WI38 (cell line): ENCODE measurements around the gene PPFIA3.

Experiments used
- H3K4me3 ChIP-seq: 2 replicates; pipeline ENCODE4 v1.5.1; 2011; ENCODE audit warnings: low read depth, mild to moderate bottlenecking, control low read depth, low read length
- CTCF ChIP-seq: IDR thresholded peaks from 2 replicates; pipeline ENCODE4 v1.5.1; 2012; ENCODE audit warnings: low read depth, mild to moderate bottlenecking, control low read depth, low read length

PPFIA3 gene

DNA sequence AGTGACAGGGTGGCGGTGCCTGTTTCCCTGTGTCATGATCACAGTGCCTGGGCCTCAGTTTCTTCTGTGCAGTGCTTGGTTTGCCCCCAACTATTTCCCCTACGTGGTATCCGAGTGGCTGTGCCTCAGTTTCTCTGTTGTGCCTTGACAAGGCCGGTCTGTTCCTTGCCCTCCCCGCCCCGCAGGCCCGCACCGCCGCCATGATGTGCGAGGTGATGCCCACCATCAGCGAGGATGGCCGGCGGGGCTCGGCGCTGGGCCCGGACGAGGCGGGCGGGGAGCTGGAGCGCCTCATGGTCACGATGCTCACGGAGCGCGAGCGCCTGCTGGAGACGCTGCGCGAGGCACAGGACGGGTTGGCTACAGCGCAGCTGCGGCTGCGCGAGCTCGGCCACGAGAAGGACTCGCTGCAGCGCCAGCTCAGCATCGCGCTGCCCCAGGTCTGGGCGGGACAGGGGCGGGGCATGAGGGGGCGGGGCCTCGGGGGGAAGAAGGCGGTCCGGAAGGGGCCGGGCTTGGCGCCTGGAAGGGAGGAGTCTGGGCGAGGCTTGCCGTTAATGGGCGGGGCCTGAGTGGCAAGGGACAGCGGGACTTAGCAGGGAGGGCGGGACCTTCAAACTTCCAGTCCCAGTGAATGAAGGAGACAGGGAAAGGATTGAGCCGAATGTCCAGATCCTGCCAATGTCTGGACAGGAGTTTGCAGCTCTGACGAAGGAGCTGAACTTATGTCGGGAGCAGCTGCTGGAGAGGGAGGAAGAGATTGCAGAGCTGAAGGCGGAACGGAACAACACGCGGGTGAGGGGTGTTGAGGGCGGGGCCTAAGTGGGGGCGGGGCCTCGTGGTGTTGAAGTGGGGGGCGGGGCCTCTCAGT, 8.6 kb downstream of the PPFIA3 start:
- H3K4me3 ChIP-seq = peak overlapping the region; percentile 44
- no peak for TF ChIP-seq CTCF

- TF ChIP-seq CTCF = no peak
- H3K4me3 ChIP-seq = no peak overlapping the region
Measured at GRCh38 chr19:49128545-49129237, 9.3 kb downstream of the PPFIA3 start.

DNA sequence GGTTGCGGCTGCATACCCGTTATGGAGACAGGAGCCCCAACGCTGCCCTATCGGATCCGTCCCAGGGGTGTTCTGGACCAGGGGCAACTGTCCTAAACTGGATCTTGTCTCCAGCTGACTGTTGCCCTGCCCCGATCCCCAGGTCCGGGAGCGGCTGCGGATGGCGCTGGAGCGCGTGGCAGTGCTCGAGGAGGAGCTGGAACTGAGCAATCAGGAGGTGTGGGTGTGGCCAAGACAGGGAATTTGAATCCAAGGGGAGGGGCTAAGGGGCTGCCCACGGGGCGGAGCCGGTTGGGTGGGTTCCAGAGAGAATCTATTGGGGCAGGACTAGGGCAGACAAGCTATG, 9.9 kb downstream of the PPFIA3 start:
- no peak for TF ChIP-seq CTCF
- H3K4me3 ChIP-seq = no peak overlapping the region

DNA sequence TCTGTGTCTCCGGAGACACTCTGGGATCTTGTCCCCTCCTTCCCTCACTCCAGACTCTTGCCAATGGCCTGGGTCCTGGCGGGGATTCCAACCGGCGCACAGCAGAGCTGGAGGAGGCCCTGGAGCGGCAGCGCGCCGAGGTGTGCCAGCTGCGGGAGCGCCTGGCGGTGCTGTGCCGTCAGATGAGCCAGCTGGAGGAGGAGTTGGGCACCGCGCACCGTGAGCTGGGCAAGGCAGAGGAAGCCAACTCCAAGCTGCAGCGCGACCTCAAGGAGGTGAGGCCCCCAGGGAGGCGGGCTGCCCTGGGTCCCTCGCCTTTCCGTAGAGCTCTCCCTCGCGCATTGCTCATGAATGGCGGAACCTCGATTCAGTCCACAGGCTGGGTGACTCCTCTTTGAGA, 11.0 kb downstream of the PPFIA3 start:
- TF ChIP-seq CTCF = no peak
- no peak overlapping the region for H3K4me3 ChIP-seq

GRCh38 chr19:49132974-49133609, 13.7 kb downstream of the PPFIA3 start:
- H3K4me3 ChIP-seq = no peak overlapping the region
- no peak for TF ChIP-seq CTCF

DNA sequence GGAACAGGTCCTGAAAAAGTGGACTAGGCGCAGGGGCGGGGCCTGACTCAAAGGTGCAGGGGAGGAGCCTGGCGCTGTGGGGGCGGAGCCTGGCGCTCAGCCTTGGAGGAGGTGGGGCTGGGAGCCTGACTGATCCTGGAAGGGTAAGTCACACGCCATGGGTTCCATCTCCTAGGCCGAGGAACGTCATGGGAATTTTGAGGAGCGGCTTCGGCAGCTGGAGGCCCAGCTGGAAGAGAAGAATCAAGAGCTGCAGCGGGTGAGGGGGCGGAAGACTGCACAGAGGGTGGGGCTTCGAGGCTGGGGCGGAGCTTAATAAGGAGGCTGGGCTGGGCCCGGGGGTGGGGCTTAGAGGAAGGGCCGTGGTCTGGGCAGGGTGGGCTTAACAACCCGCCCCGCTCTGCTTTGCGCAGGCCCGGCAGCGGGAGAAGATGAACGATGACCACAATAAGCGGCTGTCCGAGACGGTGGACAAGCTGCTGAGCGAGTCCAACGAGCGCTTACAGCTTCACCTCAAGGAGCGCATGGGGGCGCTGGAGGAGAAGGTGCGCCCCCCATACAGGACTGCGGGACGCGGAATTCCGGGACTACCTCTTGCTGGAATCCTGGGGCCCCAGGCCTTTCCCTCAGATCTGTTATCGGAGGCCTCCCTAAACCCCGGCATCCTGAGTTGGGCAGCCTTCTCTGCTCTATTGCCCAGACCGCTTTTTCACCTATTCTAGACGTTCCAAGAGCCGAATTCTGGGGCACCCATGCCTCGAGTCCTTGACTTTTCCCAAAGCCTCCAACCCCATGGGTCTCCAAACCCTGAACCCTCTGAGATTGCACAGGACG, 14.5 kb downstream of the PPFIA3 start:
- no peak overlapping the region for H3K4me3 ChIP-seq
- TF ChIP-seq CTCF = no peak
